ENCODE measurements around the gene SPDYC.
"Not testable (repeated sequence)": the region's sequence is repeated elsewhere in the genome, so short reads cannot be mapped to it uniquely, and the experiment has no call there.

The SPDYC gene

GRCh38 chr11:65134240-65134951 is 35.6 kb upstream of the SPDYC start, which contains the start of gene SYVN1:
SYVN1 (minus strand) TSS chr11:65134519; CDS start chr11:65133601, 918 bp downstream.
- DNase-seq (ENCODE audit: low read depth) = peak; percentile 88

- peak; percentile 70 for DNase-seq (ENCODE audit: low read depth)
Observed at GRCh38 chr11:65134952-65135632, 34.9 kb upstream of the SPDYC start.

GRCh38 chr11:65135633-65136145 is 34.3 kb upstream of the SPDYC start:
- no peak for DNase-seq (ENCODE audit: low read depth)

- DNase-seq (ENCODE audit: low read depth) = no peak
Observed at GRCh38 chr11:65136515-65137096, 33.4 kb upstream of the SPDYC start.

GRCh38 chr11:65141896-65142494 is 28.0 kb upstream of the SPDYC start:
- no peak for DNase-seq (ENCODE audit: low read depth)

- no peak for DNase-seq (ENCODE audit: low read depth)
Observed at GRCh38 chr11:65147352-65148075, 22.5 kb upstream of the SPDYC start.

- DNase-seq (ENCODE audit: low read depth) = no peak
Observed at GRCh38 chr11:65148657-65149056, 21.4 kb upstream of the SPDYC start.

GRCh38 chr11:65150131-65150508 is 19.9 kb upstream of the SPDYC start:
- not testable (repeated sequence) for DNase-seq (ENCODE audit: low read depth)

GRCh38 chr11:65150509-65151299 is 19.3 kb upstream of the SPDYC start:
- DNase-seq (ENCODE audit: low read depth) = no peak

GRCh38 chr11:65151331-65151899 is 18.6 kb upstream of the SPDYC start:
- DNase-seq (ENCODE audit: low read depth) = no peak

- no peak for DNase-seq (ENCODE audit: low read depth)
Observed at GRCh38 chr11:65152122-65152521, 17.9 kb upstream of the SPDYC start.

GRCh38 chr11:65156256-65156655 is 13.8 kb upstream of the SPDYC start:
- no peak for DNase-seq (ENCODE audit: low read depth)

- DNase-seq (ENCODE audit: low read depth) = no peak
Observed at GRCh38 chr11:65156926-65157325, 13.1 kb upstream of the SPDYC start.

- no peak for DNase-seq (ENCODE audit: low read depth)
Observed at GRCh38 chr11:65157336-65157735, 12.7 kb upstream of the SPDYC start.

- no peak for DNase-seq (ENCODE audit: low read depth)
Observed at GRCh38 chr11:65159012-65159411, 11.0 kb upstream of the SPDYC start.

- no peak for DNase-seq (ENCODE audit: low read depth)
Observed at GRCh38 chr11:65160643-65161042, 9.4 kb upstream of the SPDYC start.

- no peak for DNase-seq (ENCODE audit: low read depth)
Observed at GRCh38 chr11:65163684-65164083, 6.3 kb upstream of the SPDYC start.

- DNase-seq (ENCODE audit: low read depth) = no peak
Observed at GRCh38 chr11:65165410-65166317, 4.4 kb upstream of the SPDYC start.

- DNase-seq (ENCODE audit: low read depth) = no peak
Observed at GRCh38 chr11:65166893-65167292, 3.1 kb upstream of the SPDYC start.

GRCh38 chr11:65167656-65168055 is 2.4 kb upstream of the SPDYC start:
- no peak for DNase-seq (ENCODE audit: low read depth)
